Body of pancreas (tissue), 4 donors: Measurements from ENCODE around the gene GABRB1.

ENCODE experiments used
- POLR2A ChIP-seq, 3 donors: fragments of 450-650 bp; IDR thresholded peaks; one replicate each; pipeline ENCODE4 v1.6.1; 2016; ENCODE audit warnings: antibody characterized with exemption in 3 of 3, mild to moderate bottlenecking in 2 of 3
- TF ChIP-seq, protein P1 (sequence below), 7 experiments: fragments of 450-650 bp in 4 of 7; fragments of 200-600 bp in 3 of 7; sonication (generic) in 3 of 7; IDR thresholded peaks; one replicate each; pipeline ENCODE4 v1.5.1; 2016 to 2019; ENCODE audit warnings: antibody characterized with exemption in 7 of 7

GRCh38 chr4:47275595-47275994 is 244.2 kb downstream of the GABRB1 start:
- TF ChIP-seq, protein P1, sequence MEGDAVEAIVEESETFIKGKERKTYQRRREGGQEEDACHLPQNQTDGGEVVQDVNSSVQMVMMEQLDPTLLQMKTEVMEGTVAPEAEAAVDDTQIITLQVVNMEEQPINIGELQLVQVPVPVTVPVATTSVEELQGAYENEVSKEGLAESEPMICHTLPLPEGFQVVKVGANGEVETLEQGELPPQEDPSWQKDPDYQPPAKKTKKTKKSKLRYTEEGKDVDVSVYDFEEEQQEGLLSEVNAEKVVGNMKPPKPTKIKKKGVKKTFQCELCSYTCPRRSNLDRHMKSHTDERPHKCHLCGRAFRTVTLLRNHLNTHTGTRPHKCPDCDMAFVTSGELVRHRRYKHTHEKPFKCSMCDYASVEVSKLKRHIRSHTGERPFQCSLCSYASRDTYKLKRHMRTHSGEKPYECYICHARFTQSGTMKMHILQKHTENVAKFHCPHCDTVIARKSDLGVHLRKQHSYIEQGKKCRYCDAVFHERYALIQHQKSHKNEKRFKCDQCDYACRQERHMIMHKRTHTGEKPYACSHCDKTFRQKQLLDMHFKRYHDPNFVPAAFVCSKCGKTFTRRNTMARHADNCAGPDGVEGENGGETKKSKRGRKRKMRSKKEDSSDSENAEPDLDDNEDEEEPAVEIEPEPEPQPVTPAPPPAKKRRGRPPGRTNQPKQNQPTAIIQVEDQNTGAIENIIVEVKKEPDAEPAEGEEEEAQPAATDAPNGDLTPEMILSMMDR (IDR thresholded peaks at IDR 0.05): no peak
- no peak for TF ChIP-seq POLR2A (IDR thresholded peaks at IDR 0.05)
